Stimulated activated CD4-positive, alpha-beta T cell treated with anti-CD3 and anti-CD28 coated beads, Interleukin-12 subunit alpha, Interleukin-12 subunit beta, amount 100 ng/mL, for 48 hours (primary cell): ENCODE data around the gene TNS3.

Source experiments
- DNase-seq, 3 donors: peaks; one replicate each; pipeline ENCODE4 v3.0.0-alpha.2; 2020; ENCODE audit warnings: low read depth in 2 of 3, low spot score in 1 of 3

The TNS3 gene

GRCh38 chr7:47582764-47583738 lies 1.1 kb upstream of the TNS3 start:
- DNase-seq = no peak

- no peak for DNase-seq
These were observed 490 bp downstream of the TNS3 start for GRCh38 chr7:47581438-47581803.

- no peak for DNase-seq
These were observed 1.0 kb downstream of the TNS3 start for GRCh38 chr7:47580811-47581331.

GRCh38 chr7:47580175-47580706 lies 1.7 kb downstream of the TNS3 start:
- no peak for DNase-seq

GRCh38 chr7:47579458-47579857 lies 2.5 kb downstream of the TNS3 start:
- no peak for DNase-seq

GRCh38 chr7:47578579-47579270 lies 3.2 kb downstream of the TNS3 start:
- DNase-seq = no peak

GRCh38 chr7:47577321-47577919 lies 4.5 kb downstream of the TNS3 start:
- DNase-seq = no peak

- no peak for DNase-seq
These were observed 5.0 kb downstream of the TNS3 start for GRCh38 chr7:47576866-47577306.

- no peak for DNase-seq
These were observed 5.7 kb downstream of the TNS3 start for GRCh38 chr7:47576031-47576865.

- no peak for DNase-seq
These were observed 7.2 kb downstream of the TNS3 start for GRCh38 chr7:47574482-47575329.

- DNase-seq = no peak
These were observed 8.0 kb downstream of the TNS3 start for GRCh38 chr7:47573758-47574481.

- no peak for DNase-seq
These were observed 8.8 kb downstream of the TNS3 start for GRCh38 chr7:47572939-47573757.

GRCh38 chr7:47572094-47572445 lies 9.8 kb downstream of the TNS3 start:
- DNase-seq = no peak

GRCh38 chr7:47571331-47572093 lies 10.4 kb downstream of the TNS3 start:
- DNase-seq = no peak

GRCh38 chr7:47570649-47571050 lies 11.3 kb downstream of the TNS3 start:
- DNase-seq = no peak

GRCh38 chr7:47568547-47568946 lies 13.4 kb downstream of the TNS3 start:
- DNase-seq = no peak

GRCh38 chr7:47568056-47568455 lies 13.9 kb downstream of the TNS3 start:
- DNase-seq = no peak
